Adrenal gland (tissue), 12 donors: ENCODE results near the gene DYNC1LI1. TPM values are rescaled to one million over a fixed set of nuclear protein-coding genes. Genes with fewer than 3 reads are reported as not detected.

ENCODE experiments used
- DNase-seq, 7 donors: peaks; one replicate each; pipeline ENCODE4 v3.0.0-alpha.2; 2019 to 2020
- H3K27ac ChIP-seq, 5 donors: fragments of 200-600 bp; sonication (generic) in 4 of 5; 1 replicate in 3 of 5; 2 replicates in 2 of 5; pipeline versions ENCODE4 v1.5.1 to v1.8.0; 2016 to 2020; ENCODE audit warnings: mild to moderate bottlenecking in 1 of 5
- H3K27me3 ChIP-seq: fragments of 200-600 bp; 2 replicates; pipeline ENCODE4 v1.8.0; 2021
- H3K36me3 ChIP-seq, 2 donors: fragments of 200-600 bp; replicated peaks in 1 of 2; 1 replicate in 1 of 2; 2 replicates in 1 of 2; pipeline versions ENCODE4 v1.5.1 to v1.8.0; 2018 to 2022
- H3K4me1 ChIP-seq, 2 donors: fragments of 200-600 bp; replicated peaks in 1 of 2; 1 replicate in 1 of 2; 2 replicates in 1 of 2; pipeline versions ENCODE4 v1.5.1 to v1.8.0; 2018 to 2021
- H3K4me3 ChIP-seq, 4 donors: fragments of 200-600 bp; sonication (generic) in 3 of 4; one replicate each; pipeline ENCODE4 v1.5.1; 2016 to 2018
- H3K9me3 ChIP-seq, 3 donors: fragments of 200-600 bp; sonication (generic) in 1 of 3; replicated peaks in 1 of 3; 1 replicate in 2 of 3; 2 replicates in 1 of 3; pipeline versions ENCODE4 v1.5.1 to v1.8.0; 2016 to 2021
- POLR2A ChIP-seq, 2 donors: fragments of 450-650 bp; IDR thresholded peaks; one replicate each; pipeline ENCODE4 v1.6.1; 2017; ENCODE audit warnings: antibody characterized with exemption in 2 of 2, mild to moderate bottlenecking in 2 of 2, moderate library complexity in 1 of 2
- WGBS, 4 donors: extraction: QIAGEN DNeasy Blood & Tissue Kit in 2 of 4; methylation state at CpG; one replicate each; pipeline versions ENCODE4 v1.1.5 to v1.1.7; 2013 to 2017; 5-methylcytosine and 5-hydroxymethylcytosine counted together
- intact Hi-C, 2 donors: fragments of 100-400 bp; cut with DNase I; formaldehyde crosslinking; loops; one replicate each; pipeline versions ENCODE4 v1.14.1 to v1.15.0; 2022 to 2023
- polyA plus RNA-seq, 3 donors: library from polyadenylated mRNA; stranded (reverse); fragments of 200-250 nt in 2 of 3; fragments of 350-450 nt in 1 of 3; fragmentation: Illumina TruSeq in 1 of 3; extraction: RNeasy Lipid Tissue Mini Kit (QIAGEN cat#74804) in 1 of 3; gene quantifications; one replicate each; pipeline ENCODE4 v1.2.3, GENCODE V29; 2013 to 2014
- total RNA-seq, 9 donors: library from RNA; depleted of rRNA in 4 of 9; stranded (reverse); fragments of >200 nt in 4 of 9; fragments of 120-200 nt in 1 of 9; fragmentation: NEBNext Ultra II Directional in 1 of 9; extraction: Animal tissue kit (Norgen Biotek cat#: 25700) in 1 of 9; gene quantifications; one replicate each; pipeline versions ENCODE4 v1.1.0 to v1.2.4, GENCODE V29; 2013 to 2023
- TF ChIP-seq, protein P1 (sequence below), 6 experiments: fragments of 450-650 bp in 4 of 6; fragments of 200-600 bp in 2 of 6; sonication (generic) in 1 of 6; IDR thresholded peaks; 1 replicate in 5 of 6; 2 replicates in 1 of 6; pipeline versions ENCODE4 v1.5.1 to v1.8.0; 2016 to 2021; ENCODE audit warnings: antibody characterized with exemption in 6 of 6, mild to moderate bottlenecking in 2 of 6, moderate library complexity in 1 of 6
- donor health status: healthy with polysubstance abuse.
- donor health status: Bipolar disorder and iron deficiency.
- donor health status: DM: yes; HTN: yes; CAD: no.
- donor health status: DM: no; HTN: no; CAD: no.
- donor health status: DM: no; HTN: no; CAD: no.
- donor health status: DM: yes; HTN: yes; CAD: no.

DYNC1LI1 gene
- total and polyA plus RNA-seq, 12 donors: 9.8 to 63.7 (median 18.1) TPM

DNA sequence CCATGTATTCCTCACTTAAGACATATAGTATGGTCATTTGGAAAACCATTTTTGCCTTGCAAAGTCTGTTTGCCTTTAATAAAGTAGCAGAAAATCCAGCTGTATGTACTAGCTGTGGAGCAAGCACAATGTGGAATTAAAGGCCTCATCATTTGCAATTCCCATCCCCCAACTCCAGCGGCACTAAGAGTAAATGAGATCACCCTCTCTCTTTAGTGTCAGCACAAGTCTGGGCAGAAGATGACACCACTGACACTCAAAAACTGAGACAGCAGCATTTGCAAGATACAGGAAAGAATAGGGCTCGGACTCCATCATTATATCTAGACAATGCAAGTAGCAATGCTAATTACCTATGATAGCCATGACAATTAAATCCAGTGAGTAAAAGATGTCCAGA, 24.7 kb upstream of the DYNC1LI1 start:
- Histone ChIP-seq H3K27me3 (peaks cover 4% of the 10 kb centered on the region), H3K4me3 (no peak overlapping the region), H3K36me3 (no peaks in the 10 kb centered on the region), H3K4me1 (no peaks in the 10 kb centered on the region), H3K9me3 (no peaks in the 10 kb centered on the region), H3K27ac (no peak overlapping the region)
- TF ChIP-seq POLR2A (IDR thresholded peaks at IDR 0.05): no peak
- TF ChIP-seq, protein P1, sequence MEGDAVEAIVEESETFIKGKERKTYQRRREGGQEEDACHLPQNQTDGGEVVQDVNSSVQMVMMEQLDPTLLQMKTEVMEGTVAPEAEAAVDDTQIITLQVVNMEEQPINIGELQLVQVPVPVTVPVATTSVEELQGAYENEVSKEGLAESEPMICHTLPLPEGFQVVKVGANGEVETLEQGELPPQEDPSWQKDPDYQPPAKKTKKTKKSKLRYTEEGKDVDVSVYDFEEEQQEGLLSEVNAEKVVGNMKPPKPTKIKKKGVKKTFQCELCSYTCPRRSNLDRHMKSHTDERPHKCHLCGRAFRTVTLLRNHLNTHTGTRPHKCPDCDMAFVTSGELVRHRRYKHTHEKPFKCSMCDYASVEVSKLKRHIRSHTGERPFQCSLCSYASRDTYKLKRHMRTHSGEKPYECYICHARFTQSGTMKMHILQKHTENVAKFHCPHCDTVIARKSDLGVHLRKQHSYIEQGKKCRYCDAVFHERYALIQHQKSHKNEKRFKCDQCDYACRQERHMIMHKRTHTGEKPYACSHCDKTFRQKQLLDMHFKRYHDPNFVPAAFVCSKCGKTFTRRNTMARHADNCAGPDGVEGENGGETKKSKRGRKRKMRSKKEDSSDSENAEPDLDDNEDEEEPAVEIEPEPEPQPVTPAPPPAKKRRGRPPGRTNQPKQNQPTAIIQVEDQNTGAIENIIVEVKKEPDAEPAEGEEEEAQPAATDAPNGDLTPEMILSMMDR (IDR thresholded peaks at IDR 0.05): no peak
- WGBS, 4 donors: 76 to 89% (median 86%) methylated on average over 2 of the region's 2 CpGs
- no peak for DNase-seq
- intact Hi-C loops: no loop called here

DNA sequence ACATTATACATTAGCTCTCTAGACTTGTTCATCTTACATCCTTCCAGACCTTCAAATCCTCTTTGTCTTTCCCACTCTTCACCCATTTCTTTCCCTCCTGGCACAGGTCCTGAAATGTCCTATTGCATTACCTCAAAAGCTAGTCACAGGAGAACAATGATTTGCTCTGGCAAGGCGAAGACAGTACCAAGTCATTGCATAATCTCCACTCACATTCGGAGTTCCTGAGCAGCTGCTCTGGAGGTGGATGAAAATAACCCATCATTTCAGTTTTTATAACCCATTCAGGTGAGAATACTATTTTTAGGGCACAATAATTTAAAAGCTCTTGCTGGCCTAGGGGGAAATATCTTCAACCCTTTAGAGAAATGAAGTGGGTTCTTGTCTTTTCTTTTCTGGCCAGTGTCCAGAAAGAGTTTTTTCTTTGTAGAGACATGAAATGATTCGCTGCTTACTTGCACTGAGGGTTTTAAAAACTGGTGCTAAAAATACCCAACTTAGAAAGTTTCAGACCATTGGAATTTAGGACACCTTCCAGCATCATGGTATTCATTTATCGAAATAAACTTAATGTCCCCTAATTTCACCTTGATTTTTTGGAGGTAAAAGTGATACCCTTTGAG, 23.4 kb upstream of the DYNC1LI1 start:
- H3K27me3 ChIP-seq: peaks cover 4% of the 10 kb centered on the region
- WGBS, 4 donors: 60 to 68% (median 63%) methylated on average over 4 of the region's 4 CpGs
- H3K27ac ChIP-seq: no peak overlapping the region
- DNase-seq: no peak
- H3K4me1 ChIP-seq: no peaks in the 10 kb centered on the region
- no peak overlapping the region for H3K4me3 ChIP-seq
- TF ChIP-seq, protein P1 (IDR thresholded peaks at IDR 0.05): no peak
- no peak for TF ChIP-seq POLR2A (IDR thresholded peaks at IDR 0.05)
- intact Hi-C loops: no loop called here
- no peaks in the 10 kb centered on the region for H3K9me3 ChIP-seq
- H3K36me3 ChIP-seq: no peaks in the 10 kb centered on the region

DNA sequence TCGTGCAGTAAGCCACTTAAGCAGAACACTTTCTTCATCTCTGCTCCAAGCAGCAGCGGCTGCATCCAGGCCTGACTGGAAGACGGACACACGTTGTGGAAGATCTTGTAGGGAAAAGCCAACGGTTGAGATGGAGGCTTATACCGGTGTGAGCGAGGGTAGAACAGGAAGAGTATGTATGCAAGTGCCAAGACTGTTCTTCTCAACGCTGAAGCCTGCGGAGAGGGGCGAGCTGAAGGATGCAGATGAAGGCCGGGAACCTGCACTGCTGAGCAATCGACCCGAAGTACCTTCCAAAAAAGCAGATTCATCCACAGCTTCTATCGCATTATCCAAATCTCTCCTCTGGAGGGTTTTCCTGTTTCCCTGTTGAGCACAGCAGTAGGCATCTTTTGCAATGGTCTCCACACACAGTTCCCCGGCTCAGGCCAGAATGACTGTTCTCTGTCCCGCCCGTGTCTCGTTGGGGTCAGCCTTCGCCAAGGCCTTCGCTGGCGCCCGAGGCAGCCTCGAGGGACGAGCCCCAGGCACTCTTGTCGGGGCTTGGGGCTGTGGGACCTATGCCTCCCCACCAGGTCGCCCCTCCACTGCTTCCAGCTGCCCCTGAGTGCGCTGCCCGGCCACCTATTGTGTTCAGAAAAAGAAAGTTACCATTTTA, 22.2 kb upstream of the DYNC1LI1 start:
- no peaks in the 10 kb centered on the region for H3K4me1 ChIP-seq
- intact Hi-C loops: no loop called here
- DNase-seq: no peak
- H3K36me3 ChIP-seq: no peaks in the 10 kb centered on the region
- WGBS, 4 donors: 71 to 82% (median 78%) methylated on average over 28 of the region's 28 CpGs
- no peak overlapping the region for H3K27ac ChIP-seq
- no peak overlapping the region for H3K4me3 ChIP-seq
- H3K27me3 ChIP-seq: peaks cover 4% of the 10 kb centered on the region
- TF ChIP-seq, protein P1 (IDR thresholded peaks at IDR 0.05): no peak
- H3K9me3 ChIP-seq: no peaks in the 10 kb centered on the region

DNA sequence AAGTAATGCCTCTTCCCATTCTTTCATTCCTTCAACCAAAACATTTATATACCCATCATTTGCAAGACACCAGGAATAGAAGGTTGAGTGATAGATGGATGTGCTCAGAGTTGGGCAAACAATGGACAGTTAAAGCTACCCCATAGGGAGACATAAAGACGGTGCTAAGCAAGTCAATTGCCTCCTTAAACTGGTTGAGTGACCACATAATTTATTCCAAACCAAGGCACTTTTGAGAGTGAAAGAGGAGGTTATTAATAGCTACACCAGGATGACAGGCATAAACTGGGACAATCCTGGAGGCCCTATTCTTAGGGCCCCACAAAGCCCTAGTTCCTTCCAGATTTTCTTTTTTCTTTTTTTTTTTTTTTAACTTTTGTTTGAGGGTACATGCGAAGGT, 21.4 kb upstream of the DYNC1LI1 start:
- Histone ChIP-seq H3K9me3 (no peaks in the 10 kb centered on the region), H3K36me3 (no peaks in the 10 kb centered on the region), H3K27ac (no peak overlapping the region), H3K4me3 (no peak overlapping the region), H3K27me3 (peaks cover 4% of the 10 kb centered on the region), H3K4me1 (no peaks in the 10 kb centered on the region)
- intact Hi-C loops: no loop called here
- TF ChIP-seq, protein P1 (IDR thresholded peaks at IDR 0.05): no peak
- no peak for TF ChIP-seq POLR2A (IDR thresholded peaks at IDR 0.05)
- no peak for DNase-seq
- 61 to 82% (median 80%) methylated on average over 2 of the region's 2 CpGs for WGBS, 4 donors
